ENCODE measurements around the gene DMPK. TPM values are rescaled to one million over a fixed set of nuclear protein-coding genes. Genes with fewer than 3 reads are reported as not detected.

The DMPK gene
- total and polyA plus RNA-seq, 2 donors (not counting 1 experiment from before 2014, with no cell fraction given), result 54.7 to 115 TPM

DNA sequence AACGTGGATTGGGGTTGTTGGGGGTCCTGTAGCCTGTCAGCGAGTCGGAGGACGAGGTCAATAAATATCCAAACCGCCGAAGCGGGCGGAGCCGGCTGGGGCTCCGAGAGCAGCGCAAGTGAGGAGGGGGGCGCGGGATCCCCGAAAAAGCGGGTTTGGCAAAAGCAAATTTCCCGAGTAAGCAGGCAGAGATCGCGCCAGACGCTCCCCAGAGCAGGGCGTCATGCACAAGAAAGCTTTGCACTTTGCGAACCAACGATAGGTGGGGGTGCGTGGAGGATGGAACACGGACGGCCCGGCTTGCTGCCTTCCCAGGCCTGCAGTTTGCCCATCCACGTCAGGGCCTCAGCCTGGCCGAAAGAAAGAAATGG lies 12.5 kb downstream of the DMPK start:
- peaks cover 20% of the 10 kb centered on the region for H3K4me1 ChIP-seq (ENCODE audit: control insufficient read depth, extremely low read depth, insufficient read depth, low read length)
- H3K4me2 ChIP-seq (ENCODE audit: extremely low read depth, insufficient read depth, low read length), result peak overlapping the region; percentile 96
- H2AFZ ChIP-seq (ENCODE audit: low read length), result no peak overlapping the region
- H3K27ac ChIP-seq (ENCODE audit: insufficient read depth, low read length), result peak overlapping the region; percentile 80
- peaks cover 16% of the 10 kb centered on the region for H3K36me3 ChIP-seq (ENCODE audit: control insufficient read depth, insufficient read depth, low read length)
- H3K9me3 ChIP-seq (ENCODE audit: control insufficient read depth, insufficient read depth, low read depth, low read length), result no peaks in the 10 kb centered on the region
- peaks cover 4% of the 10 kb centered on the region for H3K79me2 ChIP-seq (ENCODE audit: control insufficient read depth, insufficient read depth, low read length)
- no peak for DNase-seq (ENCODE audit: low read depth in 2 of 2)
- TF ChIP-seq, protein P1, sequence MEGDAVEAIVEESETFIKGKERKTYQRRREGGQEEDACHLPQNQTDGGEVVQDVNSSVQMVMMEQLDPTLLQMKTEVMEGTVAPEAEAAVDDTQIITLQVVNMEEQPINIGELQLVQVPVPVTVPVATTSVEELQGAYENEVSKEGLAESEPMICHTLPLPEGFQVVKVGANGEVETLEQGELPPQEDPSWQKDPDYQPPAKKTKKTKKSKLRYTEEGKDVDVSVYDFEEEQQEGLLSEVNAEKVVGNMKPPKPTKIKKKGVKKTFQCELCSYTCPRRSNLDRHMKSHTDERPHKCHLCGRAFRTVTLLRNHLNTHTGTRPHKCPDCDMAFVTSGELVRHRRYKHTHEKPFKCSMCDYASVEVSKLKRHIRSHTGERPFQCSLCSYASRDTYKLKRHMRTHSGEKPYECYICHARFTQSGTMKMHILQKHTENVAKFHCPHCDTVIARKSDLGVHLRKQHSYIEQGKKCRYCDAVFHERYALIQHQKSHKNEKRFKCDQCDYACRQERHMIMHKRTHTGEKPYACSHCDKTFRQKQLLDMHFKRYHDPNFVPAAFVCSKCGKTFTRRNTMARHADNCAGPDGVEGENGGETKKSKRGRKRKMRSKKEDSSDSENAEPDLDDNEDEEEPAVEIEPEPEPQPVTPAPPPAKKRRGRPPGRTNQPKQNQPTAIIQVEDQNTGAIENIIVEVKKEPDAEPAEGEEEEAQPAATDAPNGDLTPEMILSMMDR (conservative IDR thresholded peaks at IDR 0.05 in 1 of 2, IDR thresholded peaks at IDR 0.05 in 1 of 2; ENCODE audit: low read depth in 1 of 2, low read length in 2 of 2), result no peak
- TF ChIP-seq EZH2 (IDR thresholded peaks at IDR 0.05; ENCODE audit: low read length, missing control alignments), result no peak
- peak overlapping the region; percentile 48 to 68 (median 60) for H3K4me3 ChIP-seq (replicated peaks in 1 of 4; ENCODE audit: control extremely low read depth in 1 of 4, insufficient read depth in 1 of 4, low read depth in 3 of 4, low read length in 4 of 4)
- no peaks in the 10 kb centered on the region for H4K20me1 ChIP-seq (ENCODE audit: control insufficient read depth, extremely low read depth, insufficient read depth, low read length)
- peak overlapping the region; percentile 50 for H3K9ac ChIP-seq (ENCODE audit: insufficient read depth, low read length)
- no peaks in the 10 kb centered on the region for H3K27me3 ChIP-seq (ENCODE audit: control insufficient read depth, insufficient read depth, low read length)

DNA sequence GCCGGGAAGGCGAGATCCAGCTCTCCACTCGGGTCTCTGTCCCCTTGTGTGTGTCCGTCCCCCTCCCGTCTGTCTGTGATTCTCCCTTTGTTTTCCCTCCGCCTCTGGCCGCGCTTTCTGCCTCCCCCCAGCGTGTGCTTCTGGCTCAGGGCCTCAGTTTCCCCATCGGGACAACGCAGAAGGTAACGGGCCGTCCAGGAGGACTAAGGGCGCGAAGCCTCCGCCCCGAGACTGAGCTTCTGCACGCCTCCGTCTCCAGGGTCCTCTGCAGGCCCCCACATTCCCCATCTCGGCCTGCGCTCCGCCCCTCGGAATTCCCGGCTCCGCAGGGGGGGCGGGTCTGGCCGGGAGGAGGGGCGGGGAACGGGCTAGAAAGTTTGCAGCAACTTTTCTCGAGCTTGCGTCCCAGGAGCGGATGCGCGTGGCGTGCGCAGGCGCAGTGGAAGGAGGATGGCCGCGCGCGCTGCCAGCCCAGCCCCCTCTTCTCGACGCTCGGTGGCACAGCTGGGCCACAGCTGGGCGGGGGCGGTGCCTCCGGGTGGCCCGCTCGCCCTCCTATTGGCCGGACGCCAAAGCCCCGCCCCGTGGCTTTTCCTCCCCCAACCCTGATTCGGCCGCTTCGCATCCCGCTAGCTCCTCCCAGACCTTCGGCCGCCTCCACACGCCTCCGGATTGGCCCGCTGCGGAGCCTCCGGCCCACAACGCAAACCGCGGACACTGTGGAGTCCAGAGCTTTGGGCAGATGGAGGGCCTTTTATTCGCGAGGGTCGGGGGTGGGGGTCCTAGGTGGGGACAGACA lies 13.1 kb downstream of the DMPK start, which contains the start of gene SIX5:
TSS of gene SIX5 (minus strand) at position 269 of the 799 bp plus-strand sequence. CDS start 408 bp downstream, outside the sequence.
- peak within 1 kb of the TSS; percentile 97 for H3K4me2 ChIP-seq (ENCODE audit: extremely low read depth, insufficient read depth, low read length)
- H3K27me3 ChIP-seq (ENCODE audit: control insufficient read depth, insufficient read depth, low read length), result no peaks in the 10 kb centered on the region
- peak within 1 kb of the TSS; percentile 30 for H2AFZ ChIP-seq (ENCODE audit: low read length)
- H3K9me3 ChIP-seq (ENCODE audit: control insufficient read depth, insufficient read depth, low read depth, low read length), result no peaks in the 10 kb centered on the region
- H3K4me1 ChIP-seq (ENCODE audit: control insufficient read depth, extremely low read depth, insufficient read depth, low read length), result peaks cover 24% of the 10 kb centered on the region
- H3K4me3 ChIP-seq (replicated peaks in 1 of 4; ENCODE audit: control extremely low read depth in 1 of 4, insufficient read depth in 1 of 4, low read depth in 3 of 4, low read length in 4 of 4), result peak within 1 kb of the TSS; percentile 75 to 88 (median 81)
- no peaks in the 10 kb centered on the region for H4K20me1 ChIP-seq (ENCODE audit: control insufficient read depth, extremely low read depth, insufficient read depth, low read length)
- DNase-seq (ENCODE audit: low read depth in 2 of 2), result peak; percentile 96 to 98
- H3K27ac ChIP-seq (ENCODE audit: insufficient read depth, low read length), result peak within 1 kb of the TSS; percentile 92
- H3K9ac ChIP-seq (ENCODE audit: insufficient read depth, low read length), result peak within 1 kb of the TSS; percentile 79
- TF ChIP-seq, protein P1 (conservative IDR thresholded peaks at IDR 0.05 in 1 of 2, IDR thresholded peaks at IDR 0.05 in 1 of 2; ENCODE audit: low read depth in 1 of 2, low read length in 2 of 2), result no peak
- TF ChIP-seq EZH2 (IDR thresholded peaks at IDR 0.05; ENCODE audit: low read length, missing control alignments), result no peak
- peaks cover 4% of the 10 kb centered on the region for H3K79me2 ChIP-seq (ENCODE audit: control insufficient read depth, insufficient read depth, low read length)
- peaks cover 16% of the 10 kb centered on the region for H3K36me3 ChIP-seq (ENCODE audit: control insufficient read depth, insufficient read depth, low read length)

DNA sequence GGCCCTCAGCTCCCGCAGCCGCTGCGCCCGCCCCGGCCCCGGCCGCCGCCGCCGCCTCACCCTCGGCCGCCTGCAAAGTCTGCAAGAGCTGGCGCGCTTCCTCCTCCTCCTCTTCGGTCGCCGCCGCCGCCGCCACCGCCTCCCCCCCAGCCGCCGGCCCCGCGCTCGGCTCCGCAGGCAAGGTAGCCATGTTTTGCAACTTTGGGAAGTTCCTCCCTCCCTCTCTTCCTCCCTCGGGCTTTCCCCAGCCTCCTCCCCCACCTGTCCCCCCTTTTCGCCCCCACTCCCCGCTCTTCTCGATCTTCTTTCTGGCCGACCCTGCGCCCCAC lies 13.7 kb downstream of the DMPK start:
- Histone ChIP-seq H3K9me3 (ENCODE audit: control insufficient read depth, insufficient read depth, low read depth, low read length) (no peaks in the 10 kb centered on the region), H4K20me1 (ENCODE audit: control insufficient read depth, extremely low read depth, insufficient read depth, low read length) (no peaks in the 10 kb centered on the region), H2AFZ (ENCODE audit: low read length) (no peak overlapping the region), H3K79me2 (ENCODE audit: control insufficient read depth, insufficient read depth, low read length) (peaks cover 4% of the 10 kb centered on the region), H3K4me1 (ENCODE audit: control insufficient read depth, extremely low read depth, insufficient read depth, low read length) (peaks cover 24% of the 10 kb centered on the region), H3K36me3 (ENCODE audit: control insufficient read depth, insufficient read depth, low read length) (peaks cover 16% of the 10 kb centered on the region), H3K27ac (ENCODE audit: insufficient read depth, low read length) (peak overlapping the region; percentile 92), H3K4me2 (ENCODE audit: extremely low read depth, insufficient read depth, low read length) (peak overlapping the region; percentile 97), H3K9ac (ENCODE audit: insufficient read depth, low read length) (peak overlapping the region; percentile 79), H3K27me3 (ENCODE audit: control insufficient read depth, insufficient read depth, low read length) (no peaks in the 10 kb centered on the region), H3K4me3 (replicated peaks in 1 of 4; ENCODE audit: control extremely low read depth in 1 of 4, insufficient read depth in 1 of 4, low read depth in 3 of 4, low read length in 4 of 4) (peak overlapping the region; percentile 75 to 88 (median 81))
- peak; percentile 39 to 55 for DNase-seq (ENCODE audit: low read depth in 2 of 2)
- TF ChIP-seq, protein P1 (conservative IDR thresholded peaks at IDR 0.05 in 1 of 2, IDR thresholded peaks at IDR 0.05 in 1 of 2; ENCODE audit: low read depth in 1 of 2, low read length in 2 of 2), result no peak
- no peak for TF ChIP-seq EZH2 (IDR thresholded peaks at IDR 0.05; ENCODE audit: low read length, missing control alignments)

Data from fibroblast of lung (primary cell).